ENCODE results near the gene CD2.

CD2 gene

GRCh38 chr1:116794371-116794770, 40.1 kb downstream of the CD2 start:
- no peak overlapping the region for H3K4me2 ChIP-seq (ENCODE audit: insufficient read depth, low read length)
- no peaks in the 10 kb centered on the region for H3K27me3 ChIP-seq (ENCODE audit: insufficient read depth, low read length, poor library complexity)
- no peak overlapping the region for H3K9ac ChIP-seq (ENCODE audit: low read depth, low read length)
- H2AFZ ChIP-seq (ENCODE audit: low read depth, low read length), result no peak overlapping the region
- ATAC-seq (ENCODE audit: insufficient read depth, low read depth) (no peak), DNase-seq (no peak)
- no peak for TF ChIP-seq EZH2 (IDR thresholded peaks at IDR 0.05; ENCODE audit: borderline replicate concordance, low read depth, low read length, severe bottlenecking)
- no peak for TF ChIP-seq CTCF (IDR thresholded peaks at IDR 0.05; ENCODE audit: borderline replicate concordance, extremely low read depth, low read length, poor library complexity, severe bottlenecking)
- no peaks in the 10 kb centered on the region for H3K36me3 ChIP-seq (ENCODE audit: insufficient read depth, low read length)
- H4K20me1 ChIP-seq (ENCODE audit: insufficient read depth, low read length), result no peaks in the 10 kb centered on the region
- H3K79me2 ChIP-seq (ENCODE audit: insufficient read depth, low read length), result no peaks in the 10 kb centered on the region
- no peaks in the 10 kb centered on the region for H3K9me3 ChIP-seq (ENCODE audit: insufficient read depth, low read length, severe bottlenecking)
- H3K27ac ChIP-seq (ENCODE audit: low read length), result no peak overlapping the region
- H3K4me3 ChIP-seq (ENCODE audit: low read depth in 1 of 2, low read length in 2 of 2), result no peak overlapping the region
- H3K4me1 ChIP-seq (ENCODE audit: insufficient read depth, low read length), result peaks cover 15% of the 10 kb centered on the region

GRCh38 chr1:116794804-116795481, 40.7 kb downstream of the CD2 start:
- no peaks in the 10 kb centered on the region for H3K27me3 ChIP-seq (ENCODE audit: insufficient read depth, low read length, poor library complexity)
- H3K79me2 ChIP-seq (ENCODE audit: insufficient read depth, low read length), result no peaks in the 10 kb centered on the region
- ATAC-seq (ENCODE audit: insufficient read depth, low read depth), result no peak; the same call in 2 of the 3 replicates
- H3K4me3 ChIP-seq (ENCODE audit: low read depth in 1 of 2, low read length in 2 of 2), result no peak overlapping the region
- H3K27ac ChIP-seq (ENCODE audit: low read length), result no peak overlapping the region; the same call in 1 of the 2 replicates
- no peak overlapping the region for H3K9ac ChIP-seq (ENCODE audit: low read depth, low read length)
- no peak overlapping the region for H3K4me2 ChIP-seq (ENCODE audit: insufficient read depth, low read length)
- H2AFZ ChIP-seq (ENCODE audit: low read depth, low read length), result no peak overlapping the region
- no peak for DNase-seq
- no peaks in the 10 kb centered on the region for H4K20me1 ChIP-seq (ENCODE audit: insufficient read depth, low read length)
- TF ChIP-seq EZH2 (IDR thresholded peaks at IDR 0.05; ENCODE audit: borderline replicate concordance, low read depth, low read length, severe bottlenecking) (no peak), CTCF (IDR thresholded peaks at IDR 0.05; ENCODE audit: borderline replicate concordance, extremely low read depth, low read length, poor library complexity, severe bottlenecking) (no peak)
- no peaks in the 10 kb centered on the region for H3K9me3 ChIP-seq (ENCODE audit: insufficient read depth, low read length, severe bottlenecking)
- no peaks in the 10 kb centered on the region for H3K36me3 ChIP-seq (ENCODE audit: insufficient read depth, low read length)
- H3K4me1 ChIP-seq (ENCODE audit: insufficient read depth, low read length), result peaks cover 20% of the 10 kb centered on the region

- H3K36me3 ChIP-seq (ENCODE audit: insufficient read depth, low read length), result no peaks in the 10 kb centered on the region
- H2AFZ ChIP-seq (ENCODE audit: low read depth, low read length), result no peak overlapping the region
- no peaks in the 10 kb centered on the region for H3K27me3 ChIP-seq (ENCODE audit: insufficient read depth, low read length, poor library complexity)
- TF ChIP-seq CTCF (IDR thresholded peaks at IDR 0.05; ENCODE audit: borderline replicate concordance, extremely low read depth, low read length, poor library complexity, severe bottlenecking) (no peak), EZH2 (IDR thresholded peaks at IDR 0.05; ENCODE audit: borderline replicate concordance, low read depth, low read length, severe bottlenecking) (no peak)
- H3K9me3 ChIP-seq (ENCODE audit: insufficient read depth, low read length, severe bottlenecking), result no peaks in the 10 kb centered on the region
- no peaks in the 10 kb centered on the region for H3K79me2 ChIP-seq (ENCODE audit: insufficient read depth, low read length)
- H4K20me1 ChIP-seq (ENCODE audit: insufficient read depth, low read length), result no peaks in the 10 kb centered on the region
- no peak for DNase-seq
- ATAC-seq (ENCODE audit: insufficient read depth, low read depth), result no peak
- H3K4me1 ChIP-seq (ENCODE audit: insufficient read depth, low read length), result peaks cover 25% of the 10 kb centered on the region
- H3K9ac ChIP-seq (ENCODE audit: low read depth, low read length), result no peak overlapping the region
- no peak overlapping the region for H3K4me3 ChIP-seq (ENCODE audit: low read depth in 1 of 2, low read length in 2 of 2)
- H3K4me2 ChIP-seq (ENCODE audit: insufficient read depth, low read length), result no peak overlapping the region
- H3K27ac ChIP-seq (ENCODE audit: low read length), result no peak overlapping the region
Observed at GRCh38 chr1:116795482-116795829, 41.2 kb downstream of the CD2 start.
